Measurements from ENCODE around the gene ZNF70.
A peak's percentile ranks its signal among the peaks of the same experiment; 100 is the strongest.

Gene ZNF70

GRCh38 chr22:23709107-23709506 is 41.8 kb downstream of the ZNF70 start:
- H3K36me3 Mint-ChIP-seq (ENCODE audit: low read depth) = peaks cover 95% of the 10 kb centered on the region

GRCh38 chr22:23708270-23708669 is 42.6 kb downstream of the ZNF70 start:
- H3K27ac Mint-ChIP-seq = peak overlapping the region; percentile 92
- no peaks in the 10 kb centered on the region for H3K27me3 Mint-ChIP-seq
- no peaks in the 10 kb centered on the region for H3K9me3 Mint-ChIP-seq
- H3K36me3 Mint-ChIP-seq (ENCODE audit: low read depth) = peaks cover 96% of the 10 kb centered on the region
- H3K4me1 Mint-ChIP-seq (ENCODE audit: low read depth) = peaks cover 82% of the 10 kb centered on the region
- peak overlapping the region; percentile 20 for H3K4me3 Mint-ChIP-seq
- no peak for DNase-seq

More at GRCh38 chr22:23709107-23709506, 41.8 kb downstream of the ZNF70 start:
- Mint-ChIP-seq H3K4me3 (no peak overlapping the region), H3K27me3 (no peaks in the 10 kb centered on the region), H3K4me1 (ENCODE audit: low read depth) (peaks cover 80% of the 10 kb centered on the region), H3K27ac (peak overlapping the region; percentile 92), H3K9me3 (no peaks in the 10 kb centered on the region)
- no peak for DNase-seq

GRCh38 chr22:23705358-23705757 is 45.6 kb downstream of the ZNF70 start:
- Mint-ChIP-seq H3K4me1 (ENCODE audit: low read depth) (peaks cover 99% of the 10 kb centered on the region), H3K27me3 (no peaks in the 10 kb centered on the region), H3K27ac (peak overlapping the region; percentile 96), H3K9me3 (no peaks in the 10 kb centered on the region), H3K36me3 (ENCODE audit: low read depth) (peaks cover 100% of the 10 kb centered on the region), H3K4me3 (peak overlapping the region; percentile 44)
- no peak for DNase-seq

- Mint-ChIP-seq H3K27me3 (no peaks in the 10 kb centered on the region), H3K9me3 (no peaks in the 10 kb centered on the region), H3K4me1 (ENCODE audit: low read depth) (peaks cover 98% of the 10 kb centered on the region), H3K4me3 (peak overlapping the region; percentile 44), H3K27ac (peak overlapping the region; percentile 96), H3K36me3 (ENCODE audit: low read depth) (peaks cover 100% of the 10 kb centered on the region)
- no peak for DNase-seq
These were observed 46.1 kb downstream of the ZNF70 start for GRCh38 chr22:23704829-23705228.

GRCh38 chr22:23704062-23704461 is 46.9 kb downstream of the ZNF70 start:
- Mint-ChIP-seq H3K27me3 (no peaks in the 10 kb centered on the region), H3K4me1 (ENCODE audit: low read depth) (peaks cover 93% of the 10 kb centered on the region)

GRCh38 chr22:23700706-23701105 is 50.2 kb downstream of the ZNF70 start:
- peaks cover 89% of the 10 kb centered on the region for H3K4me1 Mint-ChIP-seq (ENCODE audit: low read depth)
- no peak for DNase-seq
- H3K27ac Mint-ChIP-seq = peak overlapping the region; percentile 41
- H3K27me3 Mint-ChIP-seq = no peaks in the 10 kb centered on the region
- no peak overlapping the region for H3K4me3 Mint-ChIP-seq
- H3K36me3 Mint-ChIP-seq (ENCODE audit: low read depth) = peaks cover 91% of the 10 kb centered on the region
- no peaks in the 10 kb centered on the region for H3K9me3 Mint-ChIP-seq

More at GRCh38 chr22:23704062-23704461, 46.9 kb downstream of the ZNF70 start:
- DNase-seq = no peak
- H3K9me3 Mint-ChIP-seq = no peaks in the 10 kb centered on the region
- H3K4me3 Mint-ChIP-seq = peak overlapping the region; percentile 33
- peak overlapping the region; percentile 96 for H3K27ac Mint-ChIP-seq
- H3K36me3 Mint-ChIP-seq (ENCODE audit: low read depth) = peaks cover 100% of the 10 kb centered on the region

- H3K27me3 Mint-ChIP-seq = no peaks in the 10 kb centered on the region
- H3K4me3 Mint-ChIP-seq = no peak overlapping the region
- no peak overlapping the region for H3K27ac Mint-ChIP-seq
- H3K4me1 Mint-ChIP-seq (ENCODE audit: low read depth) = peaks cover 87% of the 10 kb centered on the region
- DNase-seq = no peak
- H3K36me3 Mint-ChIP-seq (ENCODE audit: low read depth) = peaks cover 91% of the 10 kb centered on the region
- H3K9me3 Mint-ChIP-seq = no peaks in the 10 kb centered on the region
These were observed 52.2 kb downstream of the ZNF70 start for GRCh38 chr22:23698673-23699235.

- Mint-ChIP-seq H3K27ac (peak overlapping the region; percentile 100), H3K27me3 (no peaks in the 10 kb centered on the region), H3K4me1 (ENCODE audit: low read depth) (peaks cover 80% of the 10 kb centered on the region), H3K4me3 (no peak overlapping the region), H3K36me3 (ENCODE audit: low read depth) (peaks cover 91% of the 10 kb centered on the region), H3K9me3 (no peaks in the 10 kb centered on the region)
- DNase-seq = no peak
These were observed 52.8 kb downstream of the ZNF70 start for GRCh38 chr22:23698094-23698493.

DNA sequence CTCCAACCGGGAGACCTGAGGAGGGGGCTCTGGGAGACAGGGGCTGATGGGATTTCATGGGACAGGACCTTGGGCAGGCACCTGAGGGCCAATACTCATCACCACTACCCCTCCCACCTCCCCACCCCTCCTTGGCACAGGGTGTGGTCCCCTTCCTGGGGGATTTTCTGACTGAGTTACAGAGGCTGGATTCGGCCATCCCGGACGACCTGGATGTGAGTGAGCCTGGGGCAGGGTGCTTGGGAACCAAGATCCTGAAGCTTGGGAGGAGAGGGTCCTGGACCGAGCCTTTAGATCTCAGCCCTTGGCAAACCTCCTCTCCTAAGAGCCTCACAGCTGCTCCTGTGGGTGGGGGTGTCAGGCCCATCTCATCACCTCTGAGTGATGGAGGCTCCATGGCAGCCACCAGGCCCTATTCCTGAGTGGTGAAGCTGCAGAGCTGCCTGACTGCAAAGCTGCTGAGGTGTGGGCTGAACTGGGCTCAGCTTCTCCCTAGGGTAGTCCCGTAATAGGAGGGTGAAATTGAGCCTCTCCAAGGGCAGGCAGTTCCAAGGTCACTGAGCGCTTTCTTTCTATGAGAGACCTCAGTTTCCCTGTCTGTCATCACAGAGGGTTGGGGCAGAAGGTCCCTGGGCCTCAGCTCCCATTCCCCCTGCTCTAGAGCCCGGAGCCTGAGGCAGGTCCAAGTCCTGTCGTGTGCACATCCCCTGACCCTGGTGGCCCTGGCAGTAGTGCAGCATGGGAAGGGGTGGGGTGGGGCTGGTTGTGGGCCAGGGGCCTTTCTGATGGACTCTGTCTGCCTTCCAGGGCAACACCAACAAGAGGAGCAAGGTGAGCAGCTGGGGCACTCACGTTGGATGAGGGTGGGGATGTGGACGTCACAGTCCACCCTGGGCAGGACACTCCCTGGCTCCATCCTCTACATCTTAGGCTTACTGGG is 53.6 kb downstream of the ZNF70 start:
- DNase-seq = peak; percentile 40
- peak overlapping the region; percentile 100 for H3K27ac Mint-ChIP-seq
- H3K4me3 Mint-ChIP-seq = peak overlapping the region; percentile 91
- peaks cover 74% of the 10 kb centered on the region for H3K4me1 Mint-ChIP-seq (ENCODE audit: low read depth)
- peaks cover 89% of the 10 kb centered on the region for H3K36me3 Mint-ChIP-seq (ENCODE audit: low read depth)
- no peaks in the 10 kb centered on the region for H3K9me3 Mint-ChIP-seq
- no peaks in the 10 kb centered on the region for H3K27me3 Mint-ChIP-seq

DNA sequence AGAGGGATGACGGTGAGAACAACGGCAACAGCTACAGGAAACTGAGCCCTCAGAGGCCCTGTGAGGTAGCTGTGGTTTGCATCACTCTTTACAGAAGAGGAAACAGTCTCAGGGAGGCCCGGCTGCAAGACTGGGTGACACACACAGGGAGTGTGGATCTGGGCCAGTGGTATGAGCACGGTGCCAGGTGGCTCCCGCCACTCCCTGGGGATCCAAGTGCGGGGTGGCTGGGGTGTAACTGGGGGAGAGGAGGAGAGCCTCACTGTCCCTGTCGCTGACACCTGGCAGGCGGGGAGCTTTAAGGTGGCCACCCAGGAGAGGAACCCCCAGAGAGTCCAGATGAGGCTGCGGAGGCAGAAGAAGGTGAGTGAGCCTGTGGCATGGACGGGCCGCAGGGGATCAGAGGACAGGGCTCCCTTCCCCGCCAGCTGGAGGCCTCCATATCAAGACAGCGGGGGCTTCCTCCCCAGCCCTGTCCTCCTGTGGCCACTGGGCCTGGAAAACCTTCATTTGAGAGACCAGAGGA is 54.5 kb downstream of the ZNF70 start:
- peaks cover 82% of the 10 kb centered on the region for H3K36me3 Mint-ChIP-seq (ENCODE audit: low read depth)
- peak; percentile 80 for DNase-seq
- H3K4me1 Mint-ChIP-seq (ENCODE audit: low read depth) = peaks cover 65% of the 10 kb centered on the region
- peak overlapping the region; percentile 100 for H3K27ac Mint-ChIP-seq
- H3K4me3 Mint-ChIP-seq = peak overlapping the region; percentile 91
- H3K27me3 Mint-ChIP-seq = no peaks in the 10 kb centered on the region
- H3K9me3 Mint-ChIP-seq = no peaks in the 10 kb centered on the region

DNA sequence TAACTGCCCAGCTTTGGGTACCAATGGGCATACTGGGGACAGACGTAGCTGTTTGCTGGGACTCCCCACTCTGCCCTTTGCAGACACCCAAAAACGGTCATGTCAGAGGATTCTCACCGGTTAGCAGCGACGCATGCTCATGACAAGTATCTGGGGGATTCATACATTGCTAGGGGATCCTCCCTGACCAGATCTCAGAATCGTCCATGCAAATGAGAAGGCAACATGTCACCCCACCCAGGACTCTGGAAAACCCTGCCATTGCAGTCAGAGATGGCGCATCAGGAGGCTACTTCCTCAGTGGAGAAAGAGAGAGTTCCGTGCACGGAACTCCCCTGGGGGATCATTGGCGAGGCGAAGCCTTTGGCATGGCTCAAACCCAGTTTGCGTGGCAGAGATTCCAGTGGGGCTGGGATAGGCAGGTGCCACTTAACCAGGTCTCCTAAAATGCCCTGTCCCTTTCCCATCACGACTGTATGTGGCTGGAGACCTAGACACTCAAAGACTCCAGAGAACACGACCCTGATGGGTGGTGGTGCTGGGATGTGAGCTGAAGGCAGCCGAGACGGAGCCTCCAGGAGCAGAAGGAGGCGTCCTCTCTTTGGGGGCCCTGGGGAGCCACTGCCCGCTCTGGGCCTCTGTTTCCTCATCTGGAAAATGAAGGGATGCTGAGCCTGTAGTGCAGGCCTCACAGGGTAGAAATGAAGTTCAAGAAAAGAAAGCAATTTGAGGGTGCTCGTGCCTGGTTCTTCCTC is 55.2 kb downstream of the ZNF70 start:
- peaks cover 59% of the 10 kb centered on the region for H3K4me1 Mint-ChIP-seq (ENCODE audit: low read depth)
- H3K4me3 Mint-ChIP-seq = peak overlapping the region; percentile 91
- H3K36me3 Mint-ChIP-seq (ENCODE audit: low read depth) = peaks cover 81% of the 10 kb centered on the region
- H3K9me3 Mint-ChIP-seq = no peaks in the 10 kb centered on the region
- DNase-seq = no peak
- H3K27ac Mint-ChIP-seq = peak overlapping the region; percentile 100
- no peaks in the 10 kb centered on the region for H3K27me3 Mint-ChIP-seq

GRCh38 chr22:23695141-23695540 is 55.8 kb downstream of the ZNF70 start:
- Mint-ChIP-seq H3K27ac (peak overlapping the region; percentile 100), H3K36me3 (ENCODE audit: low read depth) (peaks cover 81% of the 10 kb centered on the region), H3K4me3 (no peak overlapping the region), H3K27me3 (no peaks in the 10 kb centered on the region), H3K9me3 (no peaks in the 10 kb centered on the region), H3K4me1 (ENCODE audit: low read depth) (peaks cover 53% of the 10 kb centered on the region)
- DNase-seq = no peak

- H3K27me3 Mint-ChIP-seq = no peaks in the 10 kb centered on the region
- peaks cover 81% of the 10 kb centered on the region for H3K36me3 Mint-ChIP-seq (ENCODE audit: low read depth)
- no peak overlapping the region for H3K4me3 Mint-ChIP-seq
- H3K27ac Mint-ChIP-seq = peak overlapping the region; percentile 100
- H3K9me3 Mint-ChIP-seq = no peaks in the 10 kb centered on the region
- peaks cover 49% of the 10 kb centered on the region for H3K4me1 Mint-ChIP-seq (ENCODE audit: low read depth)
- DNase-seq = no peak
These were observed 56.8 kb downstream of the ZNF70 start for GRCh38 chr22:23693979-23694680.

Measured in activated T-cell treated with anti-CD3 and anti-CD28 coated beads, Interleukin-2, amount 50 U/mL, for 24 hours (primary cell).